Right atrium auricular region (tissue), 2 donors: Measurements from ENCODE around the gene AGRN. TPM values are rescaled to one million over a fixed set of nuclear protein-coding genes. Genes with fewer than 3 reads are reported as not detected.

Source experiments
- DNase-seq: peaks from one replicate; pipeline ENCODE4 v3.0.0-alpha.2; 2019; ENCODE audit warnings: low spot score
- H3K27ac ChIP-seq, 2 donors: fragments of 200-600 bp; sonication (generic); 1 replicate in 1 of 2; 2 replicates in 1 of 2; pipeline ENCODE4 v1.5.1; 2016 to 2019
- H3K27me3 ChIP-seq, 2 donors: fragments of 200-600 bp; sonication (generic); one replicate each; pipeline versions ENCODE4 v1.5.1 to v1.6.0; 2017 to 2019
- H3K36me3 ChIP-seq: fragments of 200-600 bp; sonication (generic); one replicate; pipeline ENCODE4 v1.5.1; 2016
- H3K4me1 ChIP-seq, 2 donors: fragments of 200-600 bp; sonication (generic); one replicate each; pipeline versions ENCODE4 v1.5.1 to v1.6.0; 2017 to 2019
- H3K4me3 ChIP-seq, 2 donors: fragments of 200-600 bp; sonication (generic); 1 replicate in 1 of 2; 2 replicates in 1 of 2; pipeline ENCODE4 v1.5.1; 2017 to 2019; ENCODE audit warnings: mild to moderate bottlenecking in 1 of 2, moderate library complexity in 1 of 2
- H3K9me3 ChIP-seq, 2 donors: fragments of 200-600 bp; sonication (generic); one replicate each; pipeline ENCODE4 v1.5.1; 2019
- CTCF ChIP-seq, 2 donors: fragments of 200-600 bp; sonication (generic); IDR thresholded peaks; one replicate each; pipeline ENCODE4 v1.5.1; 2019; ENCODE audit warnings: antibody characterized with exemption in 2 of 2
- total RNA-seq, 2 donors: library from RNA; depleted of rRNA; stranded (reverse); fragments of >200 nt; gene quantifications; one replicate each; pipeline ENCODE4 v1.1.0, GENCODE V29; 2016

The AGRN gene
- total RNA-seq, 2 donors from 2014 or later: 22.5 to 27.9 TPM

DNA sequence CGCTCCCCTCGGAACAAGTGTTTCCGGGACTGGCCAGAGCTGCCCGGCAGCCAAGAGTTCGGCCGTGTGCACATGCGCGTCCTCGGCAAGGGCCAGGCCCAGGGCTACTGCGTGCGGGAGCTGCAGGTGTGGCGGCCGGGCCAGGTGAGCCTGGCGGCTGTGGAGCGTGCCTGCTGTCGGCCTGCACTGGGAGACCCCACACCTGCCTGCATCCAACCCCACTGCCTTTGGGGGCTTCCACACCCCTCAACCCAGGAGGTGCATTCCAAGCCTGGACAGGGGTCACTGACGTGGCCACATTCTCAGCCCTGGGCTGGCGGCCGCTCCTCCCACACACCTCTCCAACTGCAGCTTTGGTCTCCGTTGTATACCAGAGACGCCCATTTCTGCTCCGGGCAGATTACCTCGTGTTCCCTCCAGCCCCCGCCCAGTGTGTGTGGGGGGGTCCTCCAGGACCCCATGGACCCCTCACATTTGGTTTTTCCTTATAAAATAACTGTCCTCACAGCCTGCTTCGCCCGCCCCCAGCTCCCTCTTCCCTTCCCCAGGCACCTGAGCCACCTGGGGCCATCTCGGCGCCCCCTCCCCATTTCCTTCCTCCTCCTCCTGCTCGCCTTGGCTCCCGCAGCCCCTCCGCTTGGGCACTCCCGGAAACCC lies 48.1 kb downstream of the AGRN start:
- DNase-seq: no peak
- TF ChIP-seq CTCF (IDR thresholded peaks at IDR 0.05): no peak
- H3K27ac ChIP-seq: no peak overlapping the region
- peak overlapping the region in 1 of 2 donors; percentile 54 for H3K4me3 ChIP-seq
- H3K27me3 ChIP-seq: peaks cover 4 to 10% of the 10 kb centered on the region in 2 donors
- peaks cover 0 to 25% of the 10 kb centered on the region in 2 donors for H3K4me1 ChIP-seq
- no peaks in the 10 kb centered on the region for H3K36me3 ChIP-seq
- H3K9me3 ChIP-seq: no peaks in the 10 kb centered on the region

GRCh38 chr1:1068517-1069055 lies 48.7 kb downstream of the AGRN start:
- Histone ChIP-seq H3K9me3 (no peaks in the 10 kb centered on the region), H3K4me3 (peak overlapping the region; percentile 45 to 54), H3K27me3 (peaks cover 4 to 7% of the 10 kb centered on the region in 2 donors), H3K4me1 (peaks cover 0 to 24% of the 10 kb centered on the region in 2 donors), H3K36me3 (no peaks in the 10 kb centered on the region), H3K27ac (no peak overlapping the region)
- no peak for DNase-seq
- no peak for TF ChIP-seq CTCF (IDR thresholded peaks at IDR 0.05)

- DNase-seq: no peak
- no peak overlapping the region for H3K27ac ChIP-seq
- no peaks in the 10 kb centered on the region for H3K36me3 ChIP-seq
- peaks cover 4% of the 10 kb centered on the region in 2 donors for H3K27me3 ChIP-seq
- no peak for TF ChIP-seq CTCF (IDR thresholded peaks at IDR 0.05)
- H3K4me1 ChIP-seq: peaks cover 0 to 18% of the 10 kb centered on the region in 2 donors
- peak overlapping the region; percentile 45 to 54 for H3K4me3 ChIP-seq
- no peaks in the 10 kb centered on the region for H3K9me3 ChIP-seq
Observed at GRCh38 chr1:1069056-1069710, 49.3 kb downstream of the AGRN start.

DNA sequence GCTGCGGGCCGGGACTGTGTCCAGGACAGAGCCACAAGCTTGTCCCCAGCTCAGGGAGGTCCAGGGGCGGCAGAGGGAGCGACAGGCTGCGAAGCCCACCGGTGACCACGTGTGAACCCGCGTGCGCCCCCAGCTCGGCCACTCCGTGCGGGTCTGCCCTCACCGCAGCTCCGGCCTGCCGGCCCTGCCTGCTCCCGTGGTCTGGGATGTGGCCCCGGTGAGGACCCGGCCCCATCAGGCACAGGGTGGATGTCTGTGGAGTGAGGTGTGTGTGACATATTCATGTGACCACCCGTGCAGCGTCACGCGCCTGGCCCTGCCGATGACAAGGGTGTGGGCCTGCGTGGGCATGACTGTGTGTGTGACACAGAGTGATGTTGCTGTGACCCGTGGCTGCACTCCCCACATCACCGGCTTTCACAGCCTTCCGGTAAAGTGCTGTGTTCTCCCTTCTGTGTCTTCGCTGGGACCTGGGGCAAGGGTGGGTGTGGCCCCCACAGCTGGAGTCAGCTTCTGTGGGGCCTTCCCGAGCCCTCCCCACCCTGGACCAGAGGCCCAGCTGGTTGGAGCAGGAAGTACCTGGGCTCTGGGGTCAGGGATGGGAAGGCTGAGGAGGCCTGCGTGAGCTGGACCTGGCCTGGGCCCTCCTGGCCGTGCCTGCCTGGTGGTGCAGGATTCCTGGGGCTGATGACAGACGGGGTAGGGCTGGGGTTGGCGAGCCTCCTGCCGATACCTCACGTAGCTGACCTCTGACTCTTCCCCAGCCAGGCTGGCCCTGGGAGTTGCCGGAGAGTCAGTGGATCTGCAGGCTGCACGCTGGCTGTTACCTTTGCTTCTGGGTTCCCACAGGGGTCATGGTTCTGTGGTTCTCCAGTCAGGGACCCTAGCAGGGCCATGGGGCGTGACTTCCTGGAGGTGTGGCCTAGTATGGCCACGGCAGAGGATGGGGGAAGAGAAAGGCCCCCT lies 50.1 kb downstream of the AGRN start:
- Histone ChIP-seq H3K27me3 (peaks cover 0 to 4% of the 10 kb centered on the region in 2 donors), H3K4me1 (peaks cover 0 to 17% of the 10 kb centered on the region in 2 donors), H3K27ac (no peak overlapping the region), H3K9me3 (no peaks in the 10 kb centered on the region), H3K36me3 (no peaks in the 10 kb centered on the region), H3K4me3 (peak overlapping the region in 1 of 2 donors; percentile 54)
- no peak for DNase-seq
- no peak for TF ChIP-seq CTCF (IDR thresholded peaks at IDR 0.05)

GRCh38 chr1:1071486-1072298 lies 51.8 kb downstream of the AGRN start:
- no peak for TF ChIP-seq CTCF (IDR thresholded peaks at IDR 0.05)
- Histone ChIP-seq H3K27ac (no peak overlapping the region), H3K4me1 (peaks cover 0 to 17% of the 10 kb centered on the region in 2 donors), H3K9me3 (no peaks in the 10 kb centered on the region), H3K27me3 (peaks cover 0 to 4% of the 10 kb centered on the region in 2 donors), H3K36me3 (no peaks in the 10 kb centered on the region), H3K4me3 (no peak overlapping the region)
- no peak for DNase-seq
